GM18861 (cell line): ENCODE results near the gene AMPD2.
"Not testable (repeated sequence)": the region's sequence is repeated elsewhere in the genome, so short reads cannot be mapped to it uniquely, and the experiment has no call there.

ENCODE experiments used
- ATAC-seq: cut with Tn5 transposase; IDR thresholded peaks from one replicate; pipeline ENCODE4 v1.9.1; 2021; ENCODE audit not compliant: unreplicated experiment

Gene AMPD2

DNA sequence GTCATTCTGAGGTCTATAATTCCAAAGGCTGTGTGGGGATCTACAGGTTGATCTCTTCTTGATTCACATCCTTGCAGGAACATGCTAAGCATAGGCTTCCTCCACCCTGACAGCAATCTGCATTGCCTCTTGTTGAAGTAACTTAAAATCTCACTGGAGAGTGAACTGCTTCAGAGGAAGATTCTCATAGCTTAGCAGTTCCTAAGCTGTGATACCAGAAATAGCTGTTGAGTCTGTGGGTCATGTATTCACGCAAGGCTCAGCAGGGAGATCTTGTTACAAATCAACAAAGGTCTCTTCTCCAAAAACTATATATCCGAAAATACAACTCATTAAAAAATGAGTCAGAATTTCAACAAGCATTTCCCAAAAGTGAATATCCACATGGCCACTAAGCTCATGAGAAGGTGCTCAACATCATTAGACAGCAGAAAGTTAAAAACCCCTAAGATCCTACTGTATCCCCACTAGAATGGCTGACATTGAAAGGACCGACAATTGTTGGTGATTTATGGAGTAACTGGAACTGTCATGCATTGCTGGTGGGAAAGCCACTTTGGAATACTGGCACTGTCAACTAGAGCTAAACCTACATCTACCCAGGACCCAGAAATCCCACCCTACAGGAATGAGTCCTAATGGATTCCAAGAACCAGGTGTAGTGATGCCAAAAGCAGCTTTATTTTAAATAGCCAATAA lies 57.2 kb downstream of the AMPD2 start:
- not testable (repeated sequence) for ATAC-seq

DNA sequence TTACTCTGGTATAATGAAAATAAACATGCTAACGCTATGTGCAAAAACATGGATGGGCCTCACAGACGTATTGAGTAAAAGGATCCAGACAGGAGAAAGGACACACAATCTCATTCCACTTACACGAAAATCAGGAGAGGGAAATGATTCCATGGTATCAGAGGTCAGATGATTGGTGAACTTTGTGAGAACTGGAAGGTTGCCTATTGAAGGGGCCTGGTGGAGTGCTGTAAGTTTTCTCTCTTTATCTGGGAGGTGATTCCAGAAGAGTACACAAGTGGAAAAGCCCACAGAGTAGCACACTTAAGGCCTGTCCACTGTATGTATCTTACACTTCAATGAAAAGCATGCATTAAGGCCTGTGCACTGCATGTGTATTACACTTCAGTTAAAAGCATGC lies 57.8 kb downstream of the AMPD2 start:
- no peak for ATAC-seq

- ATAC-seq = not testable (repeated sequence)
Observed at GRCh38 chr1:109678637-109679036, 59.0 kb downstream of the AMPD2 start.
